Stimulated activated CD4-positive, alpha-beta T cell treated with anti-CD3 and anti-CD28 coated beads, Interleukin-12 subunit alpha, Interleukin-12 subunit beta, amount 100 ng/mL, for 4 hours (primary cell): ENCODE measurements around the gene PIGS.
"Not testable (repeated sequence)": the region's sequence is repeated elsewhere in the genome, so short reads cannot be mapped to it uniquely, and the experiment has no call there.

ENCODE experiments used
- DNase-seq: peaks from one replicate; pipeline ENCODE4 v3.0.0-alpha.2; 2020

Gene PIGS

DNA sequence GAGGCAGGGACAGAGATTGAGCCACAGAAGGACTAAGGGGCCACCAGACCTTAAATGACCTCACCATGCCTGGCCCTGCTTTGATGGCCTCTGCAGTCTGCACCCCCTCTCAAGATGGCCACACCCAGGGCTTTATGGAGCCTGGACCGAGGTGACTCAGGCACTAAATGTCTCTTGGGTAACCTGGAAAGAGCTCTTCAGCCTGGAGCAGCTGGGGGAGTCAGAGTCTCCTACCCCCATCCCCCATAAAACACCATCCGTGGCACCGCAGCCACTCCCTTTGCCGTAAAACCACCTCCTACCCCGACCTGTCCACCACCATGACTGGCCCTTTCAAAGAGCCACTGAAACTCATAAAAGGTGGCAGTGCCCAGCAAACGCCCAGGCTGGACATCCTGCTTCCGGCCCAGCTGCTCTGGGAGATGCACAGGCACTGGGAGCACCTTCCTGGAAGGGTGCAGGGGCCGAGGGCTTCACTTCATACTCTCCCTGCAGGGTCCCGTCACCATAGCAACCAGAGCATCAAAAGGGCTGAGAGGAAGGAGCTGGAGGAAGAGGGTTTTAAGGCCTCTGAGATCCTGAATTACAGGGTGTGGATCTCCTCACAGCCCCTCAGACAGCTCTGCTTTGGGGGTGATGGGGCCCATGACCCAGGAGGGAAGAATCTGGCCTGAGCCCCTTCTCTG is 42.9 kb downstream of the PIGS start:
- DNase-seq, result no peak

DNA sequence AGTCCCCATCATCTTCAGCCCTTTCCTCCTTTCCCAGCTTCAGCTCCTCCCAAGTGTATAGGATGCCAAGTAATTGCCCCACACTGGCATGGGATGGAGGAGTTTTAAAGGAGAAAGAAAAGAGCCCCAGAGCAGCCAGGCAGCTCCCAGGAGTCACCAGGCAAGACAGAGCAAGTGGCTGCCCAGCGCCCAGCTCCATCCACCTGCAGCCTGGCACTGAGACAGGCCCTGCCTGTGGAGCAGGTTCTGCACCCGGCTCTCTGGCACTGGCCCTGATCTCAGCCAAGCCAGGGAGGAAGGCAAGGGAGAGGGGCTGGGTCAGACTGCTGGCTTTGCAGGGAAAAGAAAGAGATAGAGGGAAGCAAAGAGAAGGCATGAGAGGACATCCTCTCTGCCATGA is 43.5 kb downstream of the PIGS start:
- no peak for DNase-seq

- DNase-seq, result no peak
Observed at GRCh38 chr17:28527181-28527681, 44.1 kb downstream of the PIGS start.

DNA sequence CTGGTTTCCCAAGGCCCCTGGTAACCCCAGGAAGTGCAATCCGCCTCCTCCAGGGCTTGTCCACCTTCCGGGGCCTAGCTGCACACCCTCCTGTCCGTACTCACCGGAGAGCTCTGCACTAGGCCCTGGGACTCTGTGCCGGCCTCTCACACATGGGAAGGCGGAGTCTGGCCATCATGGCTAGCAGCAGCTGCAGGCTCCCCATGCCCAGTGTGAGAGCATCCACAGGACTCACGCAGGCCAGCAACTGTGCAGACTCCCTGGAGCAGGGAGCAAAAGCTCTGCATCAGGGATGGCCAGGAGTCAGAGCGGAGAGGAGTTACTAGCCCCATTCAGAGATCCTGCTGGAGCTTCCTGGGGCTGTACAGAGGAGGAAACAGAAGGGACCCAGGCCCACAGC is 44.9 kb downstream of the PIGS start:
- no peak for DNase-seq

- DNase-seq, result no peak
Observed at GRCh38 chr17:28524476-28525424, 46.6 kb downstream of the PIGS start.

DNA sequence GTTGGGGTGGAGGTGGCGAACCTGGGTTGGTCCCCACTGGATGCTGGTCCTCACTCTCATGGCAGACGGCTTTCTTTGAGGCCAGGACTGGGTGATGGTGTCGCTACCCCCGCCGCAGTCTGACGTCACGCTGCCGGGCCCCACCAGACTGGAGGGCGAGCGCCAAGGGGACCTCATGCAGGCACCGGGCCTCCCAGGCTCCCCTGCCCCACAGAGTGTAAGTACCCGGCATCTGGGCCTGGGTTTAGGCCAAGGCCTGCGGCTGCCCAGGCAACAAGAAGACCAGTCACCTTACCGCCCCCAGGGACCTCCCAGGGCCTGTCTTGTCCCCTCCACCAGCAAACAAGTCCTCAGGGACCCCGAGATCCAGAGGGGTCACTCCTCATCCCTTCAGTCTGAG is 47.4 kb downstream of the PIGS start:
- no peak for DNase-seq

DNA sequence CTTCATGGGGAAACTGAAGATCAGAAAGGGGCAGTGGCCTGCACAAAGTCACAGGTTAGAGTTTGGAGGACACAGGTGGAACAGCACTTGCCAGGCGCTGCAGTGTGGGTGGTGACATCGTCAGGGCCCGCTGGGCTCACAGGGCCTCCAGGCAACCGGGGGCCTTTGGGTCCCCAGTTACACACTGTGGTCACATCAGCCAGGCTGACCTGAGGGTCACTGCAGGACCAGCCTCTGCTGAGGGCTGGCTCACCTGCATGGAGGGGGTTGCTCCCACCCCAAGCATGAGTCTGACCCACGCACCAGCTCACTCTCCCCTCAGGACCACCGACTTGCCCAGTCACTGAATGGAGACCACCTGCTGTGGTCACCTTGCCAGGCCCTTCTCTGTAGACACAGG is 48.1 kb downstream of the PIGS start:
- no peak for DNase-seq

- DNase-seq, result not testable (repeated sequence)
Observed at GRCh38 chr17:28522281-28522680, 49.0 kb downstream of the PIGS start.

DNA sequence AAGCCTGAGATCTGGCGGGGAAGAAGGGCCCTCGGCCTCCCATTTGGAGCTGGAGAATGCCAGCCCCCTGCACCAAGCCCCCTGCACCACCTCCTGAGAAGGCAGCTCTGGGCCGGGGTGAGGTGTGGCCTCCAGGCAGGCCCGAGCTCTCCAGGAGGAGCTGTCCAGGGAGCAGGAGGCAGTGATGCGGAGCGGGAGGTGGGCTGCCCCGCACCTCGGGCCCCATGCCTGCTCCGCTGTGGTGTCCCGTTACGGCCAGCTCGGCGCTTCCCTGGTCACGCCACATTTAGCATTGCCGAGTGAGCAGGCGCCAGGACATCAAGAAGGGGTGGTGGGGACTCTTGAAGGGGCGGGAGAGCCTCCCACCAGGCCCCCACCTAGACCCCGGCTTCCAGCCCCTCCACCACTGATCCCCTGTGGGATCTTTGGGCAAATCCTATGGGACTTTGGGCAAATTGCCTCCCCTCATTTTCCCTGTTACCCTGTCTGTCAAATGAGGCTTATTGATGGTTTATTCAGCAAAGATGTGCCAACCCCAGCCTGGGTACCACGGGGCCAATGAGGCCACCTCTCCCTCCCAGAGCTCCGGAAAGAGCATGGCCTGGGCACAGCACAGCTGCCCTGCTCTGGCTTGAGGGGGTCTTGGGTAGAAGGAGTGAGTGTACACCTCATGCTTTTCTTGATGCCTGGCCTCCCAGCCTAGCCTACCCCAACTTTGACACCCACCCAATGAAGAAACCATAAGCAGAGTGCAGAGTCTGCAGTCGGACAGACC is 49.8 kb downstream of the PIGS start:
- no peak for DNase-seq

DNA sequence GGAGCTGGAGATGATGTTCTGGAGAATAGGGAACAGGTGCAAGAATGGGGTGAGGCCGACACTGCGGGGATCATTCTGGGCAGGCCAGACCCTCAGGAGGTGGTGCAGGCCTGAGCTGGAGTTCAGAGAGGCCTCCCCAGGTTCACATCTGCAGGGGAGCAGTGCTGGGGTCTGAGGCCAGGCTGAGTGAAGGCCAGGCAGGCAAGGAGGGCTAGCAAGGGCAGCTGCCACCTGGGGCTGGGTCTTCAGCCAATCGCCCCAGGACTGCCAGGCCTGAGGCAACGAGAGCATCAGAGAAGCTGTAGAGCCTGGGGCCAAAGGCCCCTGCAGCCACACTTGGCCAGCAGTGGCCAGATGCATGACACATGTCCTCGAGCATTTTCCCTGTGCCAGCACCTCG is 50.6 kb downstream of the PIGS start:
- no peak for DNase-seq

DNA sequence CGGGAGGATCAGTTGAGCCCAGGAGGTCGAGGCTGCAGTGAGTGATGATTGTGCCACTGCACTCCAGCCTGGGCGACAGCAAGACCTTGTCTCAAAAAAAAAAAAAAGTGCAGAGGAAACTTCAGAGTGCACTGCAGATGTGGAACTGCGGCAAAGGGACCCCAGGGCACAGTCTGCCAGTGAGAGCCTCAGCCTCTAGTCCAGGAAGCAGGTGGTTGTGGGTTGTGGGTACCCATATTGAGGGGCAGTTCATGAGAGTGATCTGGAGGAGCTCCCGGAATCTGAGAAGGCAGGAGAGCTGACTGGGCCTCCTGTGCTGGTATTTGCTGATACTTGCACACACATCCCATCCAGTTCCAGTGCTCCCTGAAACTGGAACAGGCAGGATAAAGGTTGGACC is 52.1 kb downstream of the PIGS start:
- DNase-seq, result no peak

- DNase-seq, result no peak
Observed at GRCh38 chr17:28518578-28518977, 52.7 kb downstream of the PIGS start.

GRCh38 chr17:28518132-28518531 is 53.2 kb downstream of the PIGS start:
- DNase-seq, result no peak

DNA sequence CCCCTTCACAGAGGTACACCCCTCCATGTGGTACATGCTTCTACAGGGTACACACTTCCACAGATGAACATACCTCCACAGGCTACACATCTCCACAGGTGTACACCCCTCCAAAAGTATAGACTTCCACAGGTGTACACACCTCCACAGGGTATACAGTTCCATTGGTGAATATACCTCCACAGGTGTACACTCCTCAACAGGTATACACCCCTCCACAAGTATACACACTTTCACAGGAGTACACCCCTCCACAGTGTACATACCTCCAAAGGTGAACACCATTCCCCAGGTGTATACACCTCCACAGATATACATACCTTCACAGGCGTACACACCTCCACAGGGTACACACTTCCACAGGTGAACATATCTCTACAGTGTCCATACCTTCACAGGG is 55.8 kb downstream of the PIGS start:
- DNase-seq, result no peak

- DNase-seq, result no peak
Observed at GRCh38 chr17:28514561-28515002, 56.7 kb downstream of the PIGS start.

DNA sequence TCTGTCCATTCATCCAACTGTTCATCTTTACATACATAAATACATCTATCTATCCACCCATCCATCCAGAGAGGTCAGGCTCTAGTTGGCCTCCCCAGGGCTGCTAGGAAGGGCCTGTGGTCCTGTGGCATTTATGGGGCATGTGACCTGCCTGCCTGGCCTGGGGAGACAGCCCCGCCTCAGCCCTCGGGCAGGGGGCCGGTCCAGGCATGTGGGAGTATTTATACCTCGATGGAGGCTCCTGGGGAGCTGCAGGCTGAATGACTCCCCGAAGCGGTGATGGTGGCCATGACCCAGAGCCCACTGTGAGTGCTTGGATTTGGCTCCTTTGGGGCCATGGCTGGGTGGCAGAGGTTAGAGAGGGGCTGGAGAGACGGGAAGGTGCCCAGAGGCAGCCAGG is 57.8 kb downstream of the PIGS start:
- no peak for DNase-seq

DNA sequence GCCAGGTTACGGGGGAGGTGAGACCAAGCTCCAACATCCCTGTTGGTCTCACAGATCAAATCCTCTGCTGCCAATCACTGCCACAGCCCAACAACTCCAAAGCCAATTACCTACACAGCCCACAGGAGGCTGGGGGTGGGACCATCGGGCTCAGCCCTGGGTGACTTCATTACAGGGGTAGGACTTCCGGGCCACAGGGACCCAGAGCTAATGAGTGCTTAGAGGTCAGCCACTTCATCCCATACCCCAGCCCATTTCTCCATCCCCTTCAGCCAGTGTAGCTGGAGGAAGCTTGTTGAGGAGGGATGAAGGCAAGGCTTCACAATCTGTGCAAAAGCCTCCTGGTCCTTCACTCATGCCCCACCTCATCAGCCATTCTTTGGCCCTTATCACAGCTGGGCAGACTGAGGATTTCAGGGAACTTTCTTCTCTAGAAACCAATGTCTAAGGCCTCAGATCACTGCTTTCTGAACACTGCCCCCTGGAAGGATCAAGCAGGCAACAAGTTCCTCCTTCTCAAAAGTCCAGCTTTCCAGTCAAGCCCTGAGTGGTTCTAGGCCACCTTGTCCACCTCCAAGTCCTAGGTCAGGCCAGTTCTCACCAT is 59.4 kb downstream of the PIGS start:
- DNase-seq, result no peak

DNA sequence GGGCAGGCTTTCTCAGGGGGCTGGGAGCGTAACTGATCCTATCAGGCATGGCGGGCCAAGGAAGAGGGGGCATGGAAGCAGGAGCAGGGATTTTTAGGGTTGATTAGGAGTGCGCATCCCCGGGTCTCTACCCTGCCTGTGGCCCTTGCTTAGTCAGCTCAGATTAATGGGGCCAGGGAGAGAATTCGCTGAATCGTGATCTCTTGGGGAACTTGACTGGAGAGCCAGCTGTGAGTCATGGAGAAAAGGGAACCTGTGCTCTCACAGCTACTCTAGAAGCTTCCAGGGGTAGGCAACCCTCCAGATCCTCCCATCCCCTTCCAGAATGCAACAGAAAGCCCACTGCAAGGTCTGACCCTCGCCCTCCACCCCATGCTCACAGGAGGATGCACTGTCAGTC is 61.5 kb downstream of the PIGS start:
- DNase-seq, result no peak

GRCh38 chr17:28508211-28508724 is 63.1 kb downstream of the PIGS start:
- DNase-seq, result no peak

DNA sequence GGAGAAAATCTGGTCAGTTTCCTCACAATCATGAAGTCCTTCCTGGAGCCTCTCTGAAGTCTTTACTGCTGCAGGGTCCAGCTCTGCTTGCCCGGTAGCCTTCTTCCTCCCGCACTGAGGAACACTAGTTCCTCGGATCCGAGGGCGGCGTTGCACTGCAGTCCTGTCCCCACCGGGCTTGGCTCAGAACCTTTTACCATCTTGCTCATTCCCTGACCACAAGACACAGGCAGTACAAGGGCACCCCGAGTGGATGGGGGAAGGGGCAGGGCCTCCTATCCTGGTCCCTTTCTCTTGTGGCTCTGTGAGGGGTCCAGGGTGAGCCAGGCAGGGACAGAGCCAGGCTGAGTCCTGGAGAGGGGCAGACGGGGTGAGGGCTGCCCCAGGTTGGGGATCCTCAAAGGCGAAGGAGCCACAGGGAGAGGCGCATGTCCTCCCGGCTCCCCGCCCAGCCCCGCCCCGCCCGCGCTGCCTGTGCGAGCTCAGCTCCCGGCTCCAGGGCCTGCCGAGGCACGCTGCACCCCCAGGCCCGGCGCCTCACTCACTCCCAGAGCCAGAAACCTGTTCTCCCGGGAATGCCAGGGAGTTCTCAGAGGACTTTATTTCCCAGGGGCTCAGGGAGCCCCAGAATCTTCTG is 63.6 kb downstream of the PIGS start:
- DNase-seq, result no peak

DNA sequence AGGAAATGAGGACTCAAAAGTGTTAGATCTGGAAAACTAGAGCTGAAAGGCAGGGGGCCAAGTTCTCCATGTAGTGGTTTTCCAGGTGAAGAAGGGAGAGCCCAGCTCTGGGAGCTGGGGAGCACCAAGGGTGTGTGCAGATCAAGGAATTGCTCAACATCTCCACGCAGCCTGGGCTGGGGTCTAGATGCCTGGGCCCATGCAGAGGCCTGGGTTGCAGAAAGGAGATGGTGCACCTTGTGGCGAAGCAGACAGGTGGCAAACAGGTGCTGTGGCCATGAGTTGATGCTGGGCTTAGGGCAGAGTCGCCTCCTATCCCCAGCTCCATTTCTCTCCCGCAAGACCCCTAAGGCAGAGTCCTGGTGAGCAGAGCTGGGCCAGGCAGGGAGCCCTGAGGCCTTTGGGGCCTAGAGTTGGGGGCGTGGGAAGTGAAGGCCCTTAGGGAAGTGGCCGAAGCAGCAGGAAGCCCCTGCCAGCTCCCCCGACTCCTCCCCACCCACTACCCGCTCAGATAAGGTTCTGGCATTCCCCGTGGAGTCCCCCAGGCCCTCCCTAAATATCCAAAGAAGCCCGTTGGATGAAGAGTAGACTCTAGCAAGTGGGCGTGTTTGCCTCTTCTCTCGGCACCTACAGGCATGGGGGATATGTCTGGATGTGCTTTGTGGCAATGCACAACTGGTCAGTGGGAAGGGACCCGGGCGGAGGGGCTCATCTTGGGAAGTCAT is 64.4 kb downstream of the PIGS start:
- DNase-seq, result no peak
